AG08396 (cell line): ENCODE data around the gene TIMP2.
"Not testable (repeated sequence)": the region's sequence is repeated elsewhere in the genome, so short reads cannot be mapped to it uniquely, and the experiment has no call there.

Experiments
- DNase-seq: peaks from one replicate; pipeline ENCODE4 v3.0.0; 2012; ENCODE audit warnings: low spot score, mixed read lengths

TIMP2 gene

GRCh38 chr17:78868391-78868790 lies 56.8 kb downstream of the TIMP2 start:
- peak; percentile 55 for DNase-seq

GRCh38 chr17:78867046-78867445 lies 58.1 kb downstream of the TIMP2 start:
- not testable (repeated sequence) for DNase-seq

- DNase-seq, result peak; percentile 61
These were observed 59.4 kb downstream of the TIMP2 start for GRCh38 chr17:78865682-78866390.

- DNase-seq, result no peak
These were observed 61.1 kb downstream of the TIMP2 start for GRCh38 chr17:78864117-78864516.

GRCh38 chr17:78862073-78863023 lies 62.8 kb downstream of the TIMP2 start:
- peak; percentile 88 for DNase-seq

GRCh38 chr17:78861229-78861628 lies 64.0 kb downstream of the TIMP2 start:
- no peak for DNase-seq

GRCh38 chr17:78859051-78859450 lies 66.1 kb downstream of the TIMP2 start:
- no peak for DNase-seq

GRCh38 chr17:78857266-78857665 lies 67.9 kb downstream of the TIMP2 start:
- DNase-seq, result no peak

GRCh38 chr17:78855561-78856165 lies 69.5 kb downstream of the TIMP2 start:
- no peak for DNase-seq

GRCh38 chr17:78854508-78854907 lies 70.7 kb downstream of the TIMP2 start:
- no peak for DNase-seq

GRCh38 chr17:78853926-78854394 lies 71.2 kb downstream of the TIMP2 start:
- DNase-seq, result no peak

GRCh38 chr17:78852709-78853121 lies 72.5 kb downstream of the TIMP2 start:
- DNase-seq, result no peak

- DNase-seq, result no peak
These were observed 76.2 kb downstream of the TIMP2 start for GRCh38 chr17:78849026-78849425.

- DNase-seq, result no peak
These were observed 78.1 kb downstream of the TIMP2 start for GRCh38 chr17:78847052-78847451.

GRCh38 chr17:78844301-78845005 lies 80.7 kb downstream of the TIMP2 start:
- no peak for DNase-seq

GRCh38 chr17:78842881-78843565 lies 82.2 kb downstream of the TIMP2 start:
- DNase-seq, result peak; percentile 39

- DNase-seq, result peak; percentile 99
These were observed 84.2 kb downstream of the TIMP2 start, which contains the start of gene USP36 for GRCh38 chr17:78840780-78841611. USP36 (minus strand) TSS chr17:78840814; CDS start chr17:78836363, 4,451 bp downstream.

- no peak for DNase-seq
These were observed 84.7 kb downstream of the TIMP2 start for GRCh38 chr17:78840530-78840779.

GRCh38 chr17:78839762-78840529 lies 85.2 kb downstream of the TIMP2 start:
- DNase-seq, result peak; percentile 79
